WI38 (cell line): ENCODE results near the gene VIL1.

Source experiments
- H3K4me3 ChIP-seq: 2 replicates; pipeline ENCODE4 v1.5.1; 2011; ENCODE audit warnings: low read depth, mild to moderate bottlenecking, control low read depth, low read length
- CTCF ChIP-seq: IDR thresholded peaks from 2 replicates; pipeline ENCODE4 v1.5.1; 2012; ENCODE audit warnings: low read depth, mild to moderate bottlenecking, control low read depth, low read length

VIL1 gene

DNA sequence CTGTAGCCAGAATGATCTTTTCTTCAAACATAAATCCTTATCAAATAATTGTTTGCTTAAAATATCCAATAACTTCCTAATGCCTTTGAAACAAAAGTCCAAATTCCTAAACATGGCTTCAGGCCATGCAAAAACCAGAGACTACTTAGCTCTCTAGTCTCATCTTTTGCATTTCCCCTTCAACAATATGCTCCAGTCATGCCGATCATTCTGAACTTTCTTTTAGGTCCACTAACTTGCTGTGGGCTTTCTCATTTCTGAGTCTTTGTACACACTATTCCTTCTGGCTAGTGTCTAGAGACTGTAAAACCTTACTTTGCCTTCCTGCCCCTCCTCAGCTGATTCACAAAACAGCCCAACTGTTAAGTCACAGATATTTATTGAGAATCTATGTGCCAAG, 51.5 kb downstream of the VIL1 start:
- no peak for TF ChIP-seq CTCF
- no peak overlapping the region for H3K4me3 ChIP-seq

GRCh38 chr2:218471036-218471435, 52.1 kb downstream of the VIL1 start:
- H3K4me3 ChIP-seq, result no peak overlapping the region
- TF ChIP-seq CTCF, result no peak

GRCh38 chr2:218471982-218472381, 53.1 kb downstream of the VIL1 start:
- no peak for TF ChIP-seq CTCF
- H3K4me3 ChIP-seq, result no peak overlapping the region

DNA sequence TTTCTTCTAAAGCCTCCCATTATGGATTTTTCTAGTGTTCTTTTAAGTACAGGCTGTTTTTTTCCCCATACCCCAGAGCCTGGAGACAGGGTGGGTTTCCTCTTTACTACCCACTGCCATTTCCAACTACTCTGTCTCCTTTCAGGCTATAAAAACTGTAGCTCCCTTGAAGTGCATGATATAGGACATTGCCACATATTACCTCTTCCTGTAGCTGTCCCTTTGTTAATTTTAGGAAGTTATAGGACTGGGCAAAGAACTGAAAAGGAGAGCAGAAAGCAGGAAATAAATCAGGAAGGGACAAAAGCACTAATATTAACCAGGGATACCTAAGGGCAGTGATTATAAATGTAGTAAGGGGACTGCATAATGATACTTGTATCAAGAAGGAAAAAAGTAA, 54.1 kb downstream of the VIL1 start:
- TF ChIP-seq CTCF, result no peak
- no peak overlapping the region for H3K4me3 ChIP-seq

- no peak overlapping the region for H3K4me3 ChIP-seq
- TF ChIP-seq CTCF, result no peak
Observed at GRCh38 chr2:218474527-218474926, 55.6 kb downstream of the VIL1 start.

DNA sequence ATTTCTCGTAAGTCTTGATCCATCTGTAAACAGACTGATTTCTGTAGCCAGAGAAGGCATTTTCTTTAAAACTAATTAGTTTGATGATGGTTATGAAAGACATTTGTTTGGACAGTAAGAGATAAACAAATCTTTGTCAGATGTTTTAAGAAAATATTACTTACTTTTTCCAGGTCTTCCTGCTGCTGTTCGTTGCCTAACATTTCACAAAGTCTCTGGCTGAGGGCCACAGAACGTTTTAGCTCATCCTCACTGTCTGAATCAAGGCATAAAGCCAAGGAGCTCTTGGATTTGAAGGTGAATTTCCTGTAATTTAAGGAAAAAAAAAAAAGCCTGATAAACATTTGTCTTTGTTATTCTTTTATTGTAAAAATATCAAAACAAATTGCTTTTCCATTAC, 57.8 kb downstream of the VIL1 start:
- no peak overlapping the region for H3K4me3 ChIP-seq
- TF ChIP-seq CTCF, result no peak

DNA sequence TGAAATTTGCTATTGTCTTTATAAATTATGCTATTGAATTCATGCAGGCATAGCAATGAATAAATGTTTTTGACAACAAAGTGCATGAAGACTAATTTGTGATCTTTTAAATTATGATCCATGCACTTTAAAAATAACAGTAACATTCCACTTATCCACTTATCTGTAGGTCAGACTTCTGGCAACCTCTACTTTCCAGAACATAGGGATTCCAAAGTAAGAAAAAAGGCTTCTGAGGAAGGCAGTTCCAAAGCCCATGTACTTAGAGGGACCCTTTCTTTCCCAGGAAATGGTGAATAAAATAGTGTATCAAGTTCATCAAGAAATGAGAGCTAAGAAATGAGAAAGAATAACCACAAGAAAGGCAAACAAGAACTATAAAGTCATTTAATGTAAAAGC, 58.3 kb downstream of the VIL1 start:
- TF ChIP-seq CTCF, result no peak
- no peak overlapping the region for H3K4me3 ChIP-seq

DNA sequence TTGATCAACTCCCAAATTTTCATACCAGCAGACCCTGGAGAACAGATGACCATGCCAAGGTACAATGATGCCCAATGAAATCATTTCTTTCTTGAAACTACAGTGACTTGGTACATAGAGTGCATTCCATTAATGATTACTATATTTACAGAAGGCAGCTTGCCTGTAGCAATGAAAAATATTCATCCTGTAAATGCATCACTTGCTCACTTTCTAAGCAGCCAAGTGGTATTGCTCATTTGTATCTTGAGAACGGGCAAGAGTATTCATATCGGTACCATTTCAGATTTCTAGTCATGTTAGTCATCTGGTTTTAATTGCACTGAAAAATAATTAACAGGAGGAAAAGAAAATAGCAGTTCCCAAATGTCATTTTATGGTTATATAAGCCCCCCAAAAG, 59.6 kb downstream of the VIL1 start:
- TF ChIP-seq CTCF, result no peak
- H3K4me3 ChIP-seq, result no peak overlapping the region
